Renal pelvis (tissue), 4 donors: ENCODE results near the gene STMN3. TPM values are rescaled to one million over a fixed set of nuclear protein-coding genes. Genes with fewer than 3 reads are reported as not detected.
"Not testable (repeated sequence)": the region's sequence is repeated elsewhere in the genome, so short reads cannot be mapped to it uniquely, and the experiment has no call there.

Experiments used
- DNase-seq: peaks from one replicate; pipeline ENCODE4 v3.0.0-alpha.2; 2013
- polyA plus RNA-seq, 3 donors: library from polyadenylated mRNA; unstranded; fragments of 120-200 nt; gene quantifications; one replicate each; pipeline ENCODE4 v1.2.1, GENCODE V29; 2013; ENCODE audit not compliant: insufficient read length in 3 of 3

The STMN3 gene
- polyA plus RNA-seq, 3 donors: 28.6 to 38.0 (median 32.7) TPM

DNA sequence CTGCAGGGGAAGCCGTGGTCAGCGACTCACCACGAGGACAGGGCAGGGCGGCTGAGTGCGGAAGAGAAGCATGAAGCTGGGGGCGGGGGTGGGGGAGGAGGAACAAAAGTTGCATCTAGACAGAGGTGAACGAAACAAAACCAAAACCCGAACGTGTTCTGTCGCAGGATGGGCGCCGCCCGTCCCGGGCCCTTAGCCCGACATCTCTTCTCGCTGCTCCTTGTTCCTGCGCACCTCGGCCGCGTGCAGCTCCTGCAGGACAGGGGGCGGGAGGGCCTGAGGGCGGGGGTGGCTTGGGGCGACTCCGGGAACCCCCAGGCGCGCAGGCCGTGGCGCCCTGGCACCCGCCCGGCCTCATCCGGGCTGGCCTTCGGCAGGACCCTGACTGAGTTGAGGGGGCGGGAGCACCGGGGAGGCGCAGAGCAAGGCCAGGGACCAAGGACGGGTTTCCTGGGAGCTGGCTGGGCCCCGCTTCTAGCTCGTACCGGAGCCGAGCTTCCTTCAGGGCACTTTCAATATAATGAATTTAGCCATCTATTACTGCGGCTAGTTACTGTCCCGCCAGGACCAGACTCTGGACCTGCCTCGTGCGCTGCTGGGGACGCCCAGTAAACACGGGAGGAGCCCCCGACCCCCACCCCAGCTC, 12.0 kb downstream of the STMN3 start:
- DNase-seq: no peak

DNA sequence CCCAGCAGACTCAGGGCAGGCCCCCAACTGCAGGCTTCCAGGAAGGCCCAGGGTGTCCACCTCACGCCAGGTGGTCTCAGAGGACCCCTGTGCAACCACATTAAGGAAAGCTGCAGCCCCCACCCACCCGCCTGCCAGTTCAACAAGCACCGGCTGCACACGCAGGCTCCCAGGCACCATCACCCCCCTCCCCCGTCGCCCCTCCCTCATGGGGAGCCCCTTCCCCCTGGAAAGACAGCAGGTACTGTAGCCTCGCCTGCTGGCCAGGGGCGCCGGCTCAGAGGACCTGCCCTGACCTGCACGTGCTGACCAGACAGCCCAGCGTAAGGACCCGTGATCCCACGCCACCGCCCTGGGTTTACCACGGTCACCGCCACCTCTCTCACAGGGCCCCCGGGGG, 12.5 kb downstream of the STMN3 start:
- not testable (repeated sequence) for DNase-seq

DNA sequence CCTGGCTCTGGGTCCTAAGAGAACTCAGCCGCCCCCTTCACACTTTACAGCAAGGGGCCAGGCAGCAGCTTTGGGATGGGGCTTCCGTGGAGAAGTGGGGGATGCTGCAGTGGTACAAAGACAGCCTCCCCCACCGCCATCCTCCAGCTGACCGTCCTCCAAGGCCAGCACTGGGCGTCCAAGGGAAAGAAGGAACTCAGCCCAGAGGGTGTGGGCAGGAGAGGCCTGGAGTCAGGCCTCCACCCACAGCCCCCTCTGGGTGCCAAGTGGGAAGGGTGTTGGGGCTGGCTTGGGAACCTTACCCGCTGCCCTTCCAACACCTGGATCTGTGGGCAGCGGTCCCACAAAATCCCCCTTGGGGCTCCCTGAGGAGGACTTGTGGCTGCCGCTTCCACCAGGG, 13.1 kb downstream of the STMN3 start:
- no peak for DNase-seq

GRCh38 chr20:63639093-63639975, 13.9 kb downstream of the STMN3 start:
- DNase-seq: no peak

GRCh38 chr20:63636752-63637628, 16.2 kb downstream of the STMN3 start:
- no peak for DNase-seq

DNA sequence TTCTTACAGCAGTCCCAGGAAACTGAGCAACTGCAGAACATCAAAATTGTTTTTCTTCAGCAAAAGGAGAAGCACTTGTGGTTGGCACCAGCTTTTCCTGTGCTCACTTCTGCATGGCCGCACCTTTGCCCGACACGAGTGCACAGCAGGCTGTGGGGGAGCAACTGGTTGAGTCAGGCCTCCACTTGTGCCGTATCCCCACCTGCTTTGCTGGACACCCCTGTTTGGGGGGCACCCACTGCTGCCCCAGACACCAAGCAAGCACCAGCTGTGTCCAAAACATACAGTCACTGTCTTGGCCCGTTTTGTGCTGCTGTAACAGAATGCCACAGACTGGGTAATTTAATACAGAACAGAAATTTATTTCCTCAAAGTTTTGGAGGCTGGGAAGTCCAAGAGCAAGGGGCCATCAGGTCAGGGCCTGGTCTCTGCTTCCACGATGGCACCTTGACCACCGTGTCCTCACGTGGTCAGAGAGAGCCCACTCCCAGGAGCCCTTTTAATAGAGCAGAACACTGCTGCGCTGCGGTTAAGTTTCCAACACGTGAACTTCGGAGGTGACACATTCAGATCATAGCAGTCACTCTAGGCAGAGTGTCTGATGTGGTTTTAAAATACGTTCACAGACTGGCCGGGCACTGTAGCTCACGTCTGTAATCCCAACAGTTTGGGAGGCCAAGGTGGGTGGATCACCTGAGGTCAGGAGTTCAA, 17.6 kb downstream of the STMN3 start:
- no peak for DNase-seq

- no peak for DNase-seq
Observed at GRCh38 chr20:63633732-63634131, 19.5 kb downstream of the STMN3 start.

GRCh38 chr20:63631426-63631825, 21.8 kb downstream of the STMN3 start:
- peak; percentile 56 for DNase-seq

GRCh38 chr20:63630956-63631355, 22.3 kb downstream of the STMN3 start:
- DNase-seq: not testable (repeated sequence)

- DNase-seq: peak; percentile 72
Observed at GRCh38 chr20:63628246-63628975, 24.8 kb downstream of the STMN3 start.

GRCh38 chr20:63627751-63628245, 25.4 kb downstream of the STMN3 start:
- no peak for DNase-seq

DNA sequence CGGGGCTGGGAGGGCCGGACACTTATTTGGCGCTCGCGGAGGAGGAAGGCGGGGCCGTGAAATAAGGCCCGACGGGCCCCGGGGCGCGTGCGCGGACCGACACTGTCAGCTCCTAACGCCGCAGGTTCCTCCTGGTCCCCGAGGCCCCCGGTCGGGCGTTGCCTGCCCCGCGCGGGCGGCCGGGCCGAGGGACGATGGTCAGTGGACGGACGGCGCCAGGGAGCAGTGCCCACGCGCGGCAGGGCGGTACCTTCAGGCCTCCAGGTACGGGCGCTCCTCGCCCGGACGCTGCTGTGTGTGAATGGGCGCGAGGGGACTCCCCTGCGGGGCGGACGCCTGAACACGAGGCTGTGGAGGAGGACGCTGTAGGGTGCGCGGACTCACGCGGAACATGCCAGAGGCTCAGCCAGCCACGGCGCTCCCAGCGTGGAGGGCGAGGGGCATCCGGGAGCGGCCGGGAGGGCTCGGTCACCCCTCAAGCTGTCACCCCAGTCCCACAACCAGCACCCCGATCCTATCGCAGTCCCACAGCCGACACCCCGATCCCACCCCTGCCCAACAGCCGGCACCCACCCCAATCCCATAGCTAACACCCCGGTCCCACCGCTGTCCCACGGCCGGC, 26.0 kb downstream of the STMN3 start:
- peak; percentile 94 for DNase-seq

GRCh38 chr20:63626424-63627128, 26.6 kb downstream of the STMN3 start, which contains the start of gene GMEB2:
TSS of gene GMEB2 (minus strand) at chr20:63627101. CDS start at chr20:63619397, 7,704 bp downstream.
- peak; percentile 69 for DNase-seq

DNA sequence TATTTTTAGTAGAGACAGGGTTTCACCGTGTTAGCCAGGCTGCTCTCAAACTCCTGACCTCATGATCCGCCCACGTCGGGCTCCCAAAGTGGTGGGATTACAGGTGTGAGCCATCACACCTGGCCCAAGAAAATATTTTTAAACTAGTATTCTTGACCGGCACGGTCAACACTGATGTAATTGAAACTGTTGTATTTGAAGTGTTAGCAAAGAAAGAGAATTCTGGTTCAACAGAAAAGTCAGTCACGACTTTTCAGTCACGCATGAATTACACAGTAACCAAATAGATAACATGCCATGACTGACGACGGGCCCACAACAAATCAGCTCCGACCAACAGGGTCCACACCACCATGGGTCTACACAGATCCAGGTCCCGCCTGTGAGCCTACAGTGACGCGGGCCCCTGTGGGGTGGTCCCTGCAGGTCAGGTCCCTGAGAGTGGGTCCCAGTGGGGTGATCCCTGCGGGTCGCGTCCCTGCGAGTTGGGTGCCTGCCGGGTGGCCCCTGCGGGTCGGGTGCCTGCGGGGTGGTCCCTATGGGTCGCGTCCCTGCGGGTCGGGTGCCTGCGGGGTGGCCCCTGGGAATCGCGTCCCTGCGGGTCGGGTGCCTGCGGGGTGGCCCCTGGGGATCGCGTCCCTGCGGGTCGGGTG, 27.3 kb downstream of the STMN3 start:
- DNase-seq: peak; percentile 27

DNA sequence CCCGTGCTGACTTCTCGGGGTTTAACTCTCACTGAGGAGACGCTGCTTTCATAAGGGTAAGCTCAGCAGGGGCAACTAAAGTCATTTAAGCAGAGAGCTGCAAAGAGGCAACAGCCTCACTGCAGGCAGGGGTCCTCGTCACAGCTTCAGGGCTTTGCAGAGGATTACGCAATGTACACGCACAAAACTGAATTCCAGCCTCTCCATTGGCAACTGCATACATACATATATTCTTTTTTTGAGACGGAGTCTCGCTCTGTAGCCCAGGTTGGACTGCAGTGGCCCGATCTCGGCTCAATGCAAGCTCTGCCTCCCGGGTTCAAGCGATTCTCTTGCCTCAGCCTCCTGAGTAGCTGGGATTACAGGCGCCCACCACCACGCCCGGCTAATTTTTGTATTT, 28.7 kb downstream of the STMN3 start:
- DNase-seq: no peak

DNA sequence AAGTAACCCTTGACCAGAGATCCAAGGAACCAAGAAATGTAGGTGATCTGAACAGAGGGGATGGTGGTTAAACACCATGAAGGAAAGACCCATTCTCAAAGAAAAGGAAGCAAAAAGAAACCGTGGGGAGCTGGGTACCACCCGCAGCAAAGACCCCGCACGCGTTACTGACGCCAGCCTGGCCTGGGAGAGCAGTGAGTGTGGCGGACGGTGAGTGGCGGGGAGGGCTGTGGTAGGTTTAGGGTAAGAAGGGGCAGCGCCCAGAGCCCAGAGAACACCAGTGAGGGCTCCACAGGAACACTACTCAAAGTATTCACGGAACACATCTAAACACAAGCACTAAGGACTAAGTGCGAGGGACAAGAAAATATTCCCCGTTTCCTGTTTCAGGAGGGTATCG, 30.5 kb downstream of the STMN3 start:
- DNase-seq: no peak

- DNase-seq: no peak
Observed at GRCh38 chr20:63622096-63622495, 31.1 kb downstream of the STMN3 start.

GRCh38 chr20:63620991-63621390, 32.2 kb downstream of the STMN3 start:
- no peak for DNase-seq

GRCh38 chr20:63619505-63619904, 33.7 kb downstream of the STMN3 start:
- no peak for DNase-seq
